ENCODE results near the gene NYAP2. TPM values are rescaled to one million over a fixed set of nuclear protein-coding genes. Genes with fewer than 3 reads are reported as not detected.

NYAP2 gene
- polyA plus RNA-seq, 1 experiment = not detected

GRCh38 chr2:225662101-225662500, 262.6 kb downstream of the NYAP2 start:
- no peak for DNase-seq (ENCODE audit: low read depth, low spot score)
- ChIA-PET CTCF (interaction anchor here (0.6 to 5.6 kb wide), 6 partner anchors 379 to 620 kb away, joined by 3 to 63 read pairs (median 6); partner anchors contain the start of gene DOCK10), POLR2A (no interaction called here)
- Histone ChIP-seq H3K27me3 (ENCODE audit: control insufficient read depth, insufficient read depth, low read length) (no peaks in the 10 kb centered on the region), H3K4me3 (ENCODE audit: low read depth, low read length) (no peak overlapping the region), H3K27ac (ENCODE audit: low read depth, low read length) (no peak overlapping the region), H3K9me3 (ENCODE audit: control insufficient read depth, insufficient read depth, low read length) (no peaks in the 10 kb centered on the region)
- TF ChIP-seq, protein P1, sequence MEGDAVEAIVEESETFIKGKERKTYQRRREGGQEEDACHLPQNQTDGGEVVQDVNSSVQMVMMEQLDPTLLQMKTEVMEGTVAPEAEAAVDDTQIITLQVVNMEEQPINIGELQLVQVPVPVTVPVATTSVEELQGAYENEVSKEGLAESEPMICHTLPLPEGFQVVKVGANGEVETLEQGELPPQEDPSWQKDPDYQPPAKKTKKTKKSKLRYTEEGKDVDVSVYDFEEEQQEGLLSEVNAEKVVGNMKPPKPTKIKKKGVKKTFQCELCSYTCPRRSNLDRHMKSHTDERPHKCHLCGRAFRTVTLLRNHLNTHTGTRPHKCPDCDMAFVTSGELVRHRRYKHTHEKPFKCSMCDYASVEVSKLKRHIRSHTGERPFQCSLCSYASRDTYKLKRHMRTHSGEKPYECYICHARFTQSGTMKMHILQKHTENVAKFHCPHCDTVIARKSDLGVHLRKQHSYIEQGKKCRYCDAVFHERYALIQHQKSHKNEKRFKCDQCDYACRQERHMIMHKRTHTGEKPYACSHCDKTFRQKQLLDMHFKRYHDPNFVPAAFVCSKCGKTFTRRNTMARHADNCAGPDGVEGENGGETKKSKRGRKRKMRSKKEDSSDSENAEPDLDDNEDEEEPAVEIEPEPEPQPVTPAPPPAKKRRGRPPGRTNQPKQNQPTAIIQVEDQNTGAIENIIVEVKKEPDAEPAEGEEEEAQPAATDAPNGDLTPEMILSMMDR (IDR thresholded peaks at IDR 0.05; ENCODE audit: low read depth, low read length) = no peak

GRCh38 chr2:225667445-225667844, 267.9 kb downstream of the NYAP2 start:
- Histone ChIP-seq H3K27ac (ENCODE audit: low read depth, low read length) (no peak overlapping the region), H3K27me3 (ENCODE audit: control insufficient read depth, insufficient read depth, low read length) (no peaks in the 10 kb centered on the region), H3K4me3 (ENCODE audit: low read depth, low read length) (no peak overlapping the region), H3K9me3 (ENCODE audit: control insufficient read depth, insufficient read depth, low read length) (no peaks in the 10 kb centered on the region)
- TF ChIP-seq, protein P1 (IDR thresholded peaks at IDR 0.05; ENCODE audit: low read depth, low read length) = no peak
- CTCF ChIA-PET = interaction anchor here (1.0 to 3.4 kb wide), 4 partner anchors 544 to 1317 kb away, joined by 3 to 59 read pairs (median 14); partner anchors contain the start of gene IRS1
- no peak for DNase-seq (ENCODE audit: low read depth, low spot score)
- POLR2A ChIA-PET = no interaction called here

DNA sequence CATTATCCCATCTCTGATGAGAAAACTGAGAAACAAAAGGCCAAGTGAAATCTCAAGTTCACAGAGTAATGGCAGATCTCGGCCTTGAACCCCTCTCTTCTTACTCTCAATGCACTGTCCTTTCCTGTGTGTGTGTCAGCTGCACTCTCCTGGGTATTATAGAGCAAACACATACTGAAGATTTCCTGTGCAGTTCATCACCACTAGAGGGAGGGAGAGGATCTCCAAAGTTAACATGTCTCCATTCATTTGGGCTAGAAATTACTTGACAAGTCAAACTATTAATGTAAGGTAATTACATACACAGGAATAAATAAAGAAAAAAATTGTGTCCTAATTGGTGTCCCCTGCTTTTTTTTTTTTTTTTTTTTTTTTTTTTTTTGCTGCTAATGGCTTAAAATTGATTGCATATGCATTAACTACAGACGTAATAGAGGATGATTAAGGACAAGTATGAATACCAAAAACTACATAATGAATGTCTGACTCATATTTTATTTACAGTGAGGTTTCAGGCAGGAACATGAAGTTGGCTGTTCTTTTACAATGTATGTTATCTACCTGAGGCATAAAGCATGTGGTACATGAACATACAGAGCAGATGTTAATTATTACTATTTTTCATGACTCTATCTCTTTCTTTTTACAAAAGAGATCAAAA, 269.2 kb downstream of the NYAP2 start:
- peak; percentile 56 for DNase-seq (ENCODE audit: low read depth, low spot score)
- Histone ChIP-seq H3K27me3 (ENCODE audit: control insufficient read depth, insufficient read depth, low read length) (no peaks in the 10 kb centered on the region), H3K4me3 (ENCODE audit: low read depth, low read length) (no peak overlapping the region), H3K9me3 (ENCODE audit: control insufficient read depth, insufficient read depth, low read length) (no peaks in the 10 kb centered on the region), H3K27ac (ENCODE audit: low read depth, low read length) (no peak overlapping the region)
- ChIA-PET POLR2A (interaction anchor here (0.8 kb wide), 1 partner anchor 1127 kb away, joined by 3 read pairs; no protein-coding TSS in a partner anchor), CTCF (interaction anchor here (0.6 to 2.3 kb wide), 25 partner anchors 10 to 1570 kb away, joined by 3 to 32 read pairs (median 4); partner anchors contain the start of gene IRS1)
- TF ChIP-seq, protein P1 (IDR thresholded peaks at IDR 0.05; ENCODE audit: low read depth, low read length) = peak; percentile 90

- H3K27me3 ChIP-seq (ENCODE audit: control insufficient read depth, insufficient read depth, low read length) = no peaks in the 10 kb centered on the region
These were observed 270.8 kb downstream of the NYAP2 start for GRCh38 chr2:225670111-225670974.

More at GRCh38 chr2:225670111-225670974, 270.8 kb downstream of the NYAP2 start:
- DNase-seq (ENCODE audit: low read depth, low spot score) = peak; percentile 42
- no peak overlapping the region for H3K4me3 ChIP-seq (ENCODE audit: low read depth, low read length)
- H3K9me3 ChIP-seq (ENCODE audit: control insufficient read depth, insufficient read depth, low read length) = no peaks in the 10 kb centered on the region
- H3K27ac ChIP-seq (ENCODE audit: low read depth, low read length) = no peak overlapping the region
- CTCF ChIA-PET = interaction anchor here (0.6 to 2.3 kb wide), 24 partner anchors 8 to 1568 kb away, joined by 3 to 32 read pairs (median 4); partner anchors contain the start of gene IRS1
- TF ChIP-seq, protein P1 (IDR thresholded peaks at IDR 0.05; ENCODE audit: low read depth, low read length) = peak; percentile 55
- POLR2A ChIA-PET = interaction anchor here (0.6 to 0.8 kb wide), 2 partner anchors 755 to 758 kb away, joined by 3 read pairs; no protein-coding TSS in a partner anchor

Data from AG04450 (cell line).